Smooth muscle cell (in vitro differentiated cells): ENCODE data around the gene POLE. TPM values are rescaled to one million over a fixed set of nuclear protein-coding genes. Genes with fewer than 3 reads are reported as not detected.

ENCODE experiments used
- DNase-seq: peaks from one replicate; lab custom pipeline; 2025; ENCODE audit not compliant: unreplicated experiment; lab: John Stamatoyannopoulos, UW
- H2AFZ ChIP-seq: fragments of 200-600 bp; sonication (generic); 2 replicates; pipeline ENCODE4 v1.6.0; 2016; ENCODE audit warnings: antibody characterized with exemption, low read depth, mild to moderate bottlenecking
- H3F3A ChIP-seq: fragments of 200-600 bp; sonication (generic); 2 replicates; pipeline ENCODE4 v1.6.0; 2017; ENCODE audit warnings: antibody characterized with exemption, low read depth
- H3K27ac ChIP-seq: fragments of 200-600 bp; sonication (generic); 2 replicates; pipeline ENCODE4 v1.5.1; 2016; ENCODE audit warnings: low read depth, mild to moderate bottlenecking
- H3K27me3 ChIP-seq: fragments of 200-600 bp; sonication (generic); 2 replicates; pipeline ENCODE4 v1.6.1; 2016; ENCODE audit warnings: low read depth, mild to moderate bottlenecking
- H3K36me3 ChIP-seq: fragments of 200-600 bp; sonication (generic); 2 replicates; pipeline ENCODE4 v1.5.1; 2016; ENCODE audit warnings: low read depth
- H3K4me1 ChIP-seq: fragments of 200-600 bp; sonication (generic); 2 replicates; pipeline ENCODE4 v1.5.1; 2016; ENCODE audit warnings: low read depth
- H3K4me2 ChIP-seq: fragments of 200-600 bp; sonication (generic); 2 replicates; pipeline ENCODE4 v1.6.0; 2016; ENCODE audit warnings: mild to moderate bottlenecking
- H3K4me3 ChIP-seq: fragments of 200-600 bp; sonication (generic); 2 replicates; pipeline ENCODE4 v1.5.1; 2016; ENCODE audit warnings: mild to moderate bottlenecking
- H3K79me2 ChIP-seq: fragments of 200-600 bp; sonication (generic); 2 replicates; pipeline ENCODE4 v1.6.0; 2016; ENCODE audit warnings: low read depth, mild to moderate bottlenecking
- H3K9ac ChIP-seq: fragments of 200-600 bp; sonication (generic); 2 replicates; pipeline ENCODE4 v1.6.0; 2016; ENCODE audit warnings: low read depth
- H3K9me3 ChIP-seq: fragments of 200-600 bp; sonication (generic); replicated peaks from 2 replicates; pipeline ENCODE4 v1.5.1; 2016; ENCODE audit warnings: low read depth
- H4K20me1 ChIP-seq: fragments of 200-600 bp; sonication (generic); 2 replicates; pipeline ENCODE4 v1.6.0; 2016; ENCODE audit warnings: low read depth
- WGBS: methylation state at CpG from one replicate; pipeline ENCODE4 v1.1.7; 2016; ENCODE audit warnings: low lambda C conversion rate; 5-methylcytosine and 5-hydroxymethylcytosine counted together
- polyA plus RNA-seq: library from polyadenylated mRNA; unstranded; fragments of >200 nt; fragmentation: Nextera tagmentation; extraction: Ambion mirVana; gene quantifications from 2 replicates; pipeline ENCODE4 v1.2.1, GENCODE V29; 2016
- total RNA-seq: library from RNA; depleted of rRNA; stranded (reverse); fragments of >200 nt; gene quantifications from 2 replicates; pipeline ENCODE4 v1.2.3, GENCODE V29; 2014
- TF ChIP-seq, protein P1 (sequence below): fragments of 200-600 bp; sonication (generic); IDR thresholded peaks from 2 replicates; pipeline ENCODE4 v1.5.1; 2017; ENCODE audit warnings: borderline replicate concordance, mild to moderate bottlenecking, antibody characterized with exemption; ENCODE audit not compliant: insufficient read depth, poor library complexity, severe bottlenecking

The POLE gene
- total and polyA plus RNA-seq, 2 experiments from 2014 or later: 8.5 to 11.5 TPM

DNA sequence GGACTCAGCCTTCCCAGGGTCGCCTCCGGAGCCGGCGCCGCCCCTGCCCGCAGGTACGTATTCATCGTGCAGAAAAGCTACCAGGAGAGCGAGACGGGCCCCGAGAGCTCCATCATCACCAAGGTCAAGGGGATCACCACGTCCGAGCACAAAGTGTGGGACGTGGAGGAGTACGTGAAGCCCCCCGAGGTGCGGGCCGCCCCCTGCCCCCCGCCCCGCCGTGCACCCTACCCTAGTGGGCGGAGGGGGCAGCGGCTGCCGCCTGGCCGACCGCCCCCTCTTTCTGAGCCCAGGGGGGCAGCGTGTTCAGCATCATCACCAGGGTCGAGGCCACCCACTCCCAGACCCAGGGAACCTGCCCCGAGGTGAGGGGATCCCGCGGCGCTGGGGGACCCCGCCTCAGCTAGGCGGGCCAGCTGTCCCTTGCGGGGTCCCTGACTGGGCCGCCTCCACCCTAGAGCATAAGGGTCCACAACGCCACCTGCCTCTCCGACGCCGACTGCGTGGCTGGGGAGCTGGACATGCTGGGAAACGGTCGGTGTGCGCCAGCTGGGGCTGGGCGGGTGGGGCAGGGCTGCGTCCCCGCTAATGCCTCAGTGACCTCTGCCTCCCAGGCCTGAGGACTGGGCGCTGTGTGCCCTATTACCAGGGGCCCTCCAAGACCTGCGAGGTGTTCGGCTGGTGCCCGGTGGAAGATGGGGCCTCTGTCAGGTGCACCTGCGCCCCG, 67.6 kb downstream of the POLE start:
- H3K27me3 ChIP-seq: peaks cover 54% of the 10 kb centered on the region
- 51% methylated on average over 32 of the region's 53 CpGs for WGBS
- no peak overlapping the region for H3K4me2 ChIP-seq

DNA sequence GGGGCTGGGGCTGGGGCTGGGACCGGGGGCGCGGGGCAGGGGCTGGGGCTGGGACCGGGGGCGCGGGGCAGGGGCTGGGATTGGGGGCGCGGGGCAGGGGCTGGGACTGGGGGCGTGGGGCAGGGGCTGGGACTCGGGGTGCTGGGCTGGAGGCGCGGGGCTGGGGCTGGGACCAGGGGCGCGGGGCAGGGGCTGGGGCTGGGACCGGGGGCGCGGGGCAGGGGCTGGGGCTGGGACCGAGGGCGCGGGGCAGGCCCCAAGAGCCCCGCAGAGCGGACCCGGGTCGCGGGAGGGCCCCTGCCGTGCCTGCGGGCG, 68.1 kb downstream of the POLE start:
- Histone ChIP-seq H3K9ac (no peak overlapping the region), H3K4me3 (no peak overlapping the region), H3K9me3 (peaks cover 6% of the 10 kb centered on the region), H3K27me3 (peaks cover 54% of the 10 kb centered on the region), H3K4me1 (peaks cover 3% of the 10 kb centered on the region), H3F3A (peaks cover 4% of the 10 kb centered on the region), H3K36me3 (no peaks in the 10 kb centered on the region), H3K79me2 (no peaks in the 10 kb centered on the region), H2AFZ (no peak overlapping the region), H4K20me1 (peaks cover 3% of the 10 kb centered on the region), H3K27ac (no peak overlapping the region), H3K4me2 (no peak overlapping the region)
- TF ChIP-seq, protein P1, sequence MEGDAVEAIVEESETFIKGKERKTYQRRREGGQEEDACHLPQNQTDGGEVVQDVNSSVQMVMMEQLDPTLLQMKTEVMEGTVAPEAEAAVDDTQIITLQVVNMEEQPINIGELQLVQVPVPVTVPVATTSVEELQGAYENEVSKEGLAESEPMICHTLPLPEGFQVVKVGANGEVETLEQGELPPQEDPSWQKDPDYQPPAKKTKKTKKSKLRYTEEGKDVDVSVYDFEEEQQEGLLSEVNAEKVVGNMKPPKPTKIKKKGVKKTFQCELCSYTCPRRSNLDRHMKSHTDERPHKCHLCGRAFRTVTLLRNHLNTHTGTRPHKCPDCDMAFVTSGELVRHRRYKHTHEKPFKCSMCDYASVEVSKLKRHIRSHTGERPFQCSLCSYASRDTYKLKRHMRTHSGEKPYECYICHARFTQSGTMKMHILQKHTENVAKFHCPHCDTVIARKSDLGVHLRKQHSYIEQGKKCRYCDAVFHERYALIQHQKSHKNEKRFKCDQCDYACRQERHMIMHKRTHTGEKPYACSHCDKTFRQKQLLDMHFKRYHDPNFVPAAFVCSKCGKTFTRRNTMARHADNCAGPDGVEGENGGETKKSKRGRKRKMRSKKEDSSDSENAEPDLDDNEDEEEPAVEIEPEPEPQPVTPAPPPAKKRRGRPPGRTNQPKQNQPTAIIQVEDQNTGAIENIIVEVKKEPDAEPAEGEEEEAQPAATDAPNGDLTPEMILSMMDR: no peak
- 30% methylated on average over 2 of the region's 28 CpGs for WGBS
- no peak for DNase-seq

More for the DNA sequence above, 67.6 kb downstream of the POLE start:
- Histone ChIP-seq H3F3A (peaks cover 4% of the 10 kb centered on the region), H3K27ac (no peak overlapping the region), H3K79me2 (no peaks in the 10 kb centered on the region), H3K4me3 (no peak overlapping the region), H3K9ac (no peak overlapping the region), H3K36me3 (no peaks in the 10 kb centered on the region), H3K4me1 (peaks cover 3% of the 10 kb centered on the region), H4K20me1 (peaks cover 3% of the 10 kb centered on the region), H3K9me3 (peaks cover 6% of the 10 kb centered on the region), H2AFZ (no peak overlapping the region)
- no peak for DNase-seq
- TF ChIP-seq, protein P1: no peak

DNA sequence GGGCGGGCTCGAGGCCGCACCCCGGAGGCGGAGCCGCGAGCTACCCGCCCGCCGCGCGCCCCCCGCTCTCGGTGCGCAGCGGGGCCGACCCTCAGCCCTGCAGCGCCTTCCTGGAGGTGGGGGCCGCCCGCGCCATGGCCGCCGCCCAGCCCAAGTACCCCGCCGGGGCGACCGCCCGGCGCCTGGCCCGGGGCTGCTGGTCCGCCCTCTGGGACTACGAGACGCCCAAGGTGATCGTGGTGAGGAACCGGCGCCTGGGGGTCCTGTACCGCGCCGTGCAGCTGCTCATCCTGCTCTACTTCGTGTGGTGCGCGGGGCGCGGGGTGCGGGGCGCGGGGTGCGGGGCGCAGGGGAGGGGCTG, 68.5 kb downstream of the POLE start, which contains the start of gene P2RX2:
Gene P2RX2, plus strand, starts transcription at position 94 of the 361 bp plus-strand sequence. Its CDS starts 41 bp downstream, at position 135.
- WGBS: 7% methylated on average over 17 of the region's 49 CpGs
- Histone ChIP-seq H3K9ac (no peak within 1 kb of the TSS), H3K9me3 (peaks cover 6% of the 10 kb centered on the region), H3K27me3 (peaks cover 55% of the 10 kb centered on the region), H3K79me2 (no peaks in the 10 kb centered on the region), H3K36me3 (no peaks in the 10 kb centered on the region), H4K20me1 (peaks cover 3% of the 10 kb centered on the region), H3K4me1 (peaks cover 3% of the 10 kb centered on the region), H3F3A (peaks cover 4% of the 10 kb centered on the region), H2AFZ (no peak within 1 kb of the TSS), H3K4me2 (peak within 1 kb of the TSS; percentile 59), H3K4me3 (peak within 1 kb of the TSS; percentile 29), H3K27ac (no peak within 1 kb of the TSS)
- TF ChIP-seq, protein P1: no peak
- no peak for DNase-seq
